Osteoblast (primary cell): ENCODE measurements around the gene ALDH3B2. TPM values are rescaled to one million over a fixed set of nuclear protein-coding genes. Genes with fewer than 3 reads are reported as not detected.
A peak's percentile ranks its signal among the peaks of the same experiment; 100 is the strongest.
"Not testable (repeated sequence)": the region's sequence is repeated elsewhere in the genome, so short reads cannot be mapped to it uniquely, and the experiment has no call there.

Source experiments
- DNase-seq: peaks from one replicate; pipeline ENCODE4 v3.0.0; 2011; ENCODE audit warnings: low spot score, mixed read lengths; ENCODE audit not compliant: insufficient read length; ENCODE audit errors: missing footprints
- H2AFZ ChIP-seq: 2 replicates; pipeline ENCODE4 v1.6.0; 2011; ENCODE audit warnings: mild to moderate bottlenecking, low read length
- H3K27ac ChIP-seq: 2 replicates; pipeline ENCODE4 v1.5.1; 2011; ENCODE audit warnings: mild to moderate bottlenecking, low read depth, low read length, moderate library complexity
- H3K27me3 ChIP-seq: 2 replicates; pipeline ENCODE4 v1.6.0; 2012; ENCODE audit warnings: mild to moderate bottlenecking, control low read depth, inconsistent platforms, low read length, moderate library complexity; ENCODE audit not compliant: insufficient read depth
- H3K36me3 ChIP-seq: 2 replicates; pipeline ENCODE4 v1.5.1; 2011; ENCODE audit warnings: mild to moderate bottlenecking, low read length, control low read depth, moderate library complexity; ENCODE audit not compliant: insufficient read depth
- H3K4me1 ChIP-seq: 2 replicates; pipeline ENCODE4 v1.5.1; 2011; ENCODE audit warnings: mild to moderate bottlenecking, low read length, control low read depth, moderate library complexity; ENCODE audit not compliant: insufficient read depth
- H3K4me2 ChIP-seq: 2 replicates; pipeline ENCODE4 v1.6.0; 2011; ENCODE audit warnings: mild to moderate bottlenecking, low read length; ENCODE audit not compliant: insufficient read depth
- H3K4me3 ChIP-seq: fragments of 200-600 bp; sonication (generic); 3 replicates; pipeline ENCODE4 v1.5.1; 2012; ENCODE audit warnings: mild to moderate bottlenecking, low read length, inconsistent platforms; ENCODE audit not compliant: insufficient read depth
- H3K79me2 ChIP-seq: 2 replicates; pipeline ENCODE4 v1.6.0; 2012; ENCODE audit warnings: mild to moderate bottlenecking, low read length, control low read depth, inconsistent platforms; ENCODE audit not compliant: insufficient read depth
- H3K9me3 ChIP-seq: 2 replicates; pipeline ENCODE4 v1.5.1; 2011; ENCODE audit warnings: low read depth, low read length, control low read depth
- H4K20me1 ChIP-seq: 2 replicates; pipeline ENCODE4 v1.6.0; 2012; ENCODE audit warnings: mild to moderate bottlenecking, low read length, control low read depth; ENCODE audit not compliant: insufficient read depth
- total RNA-seq: library from RNA; depleted of rRNA; stranded (reverse); fragments of >200 nt; gene quantifications from 2 replicates; pipeline ENCODE4 v1.2.3, GENCODE V29; 2012
- TF ChIP-seq, protein P1 (sequence below): IDR thresholded peaks from 2 replicates; pipeline ENCODE4 v1.5.1; 2011; ENCODE audit warnings: mild to moderate bottlenecking, low read depth, low read length, moderate library complexity; ENCODE audit errors: extremely low read depth

The ALDH3B2 gene
- total RNA-seq, 1 donor: not detected

DNA sequence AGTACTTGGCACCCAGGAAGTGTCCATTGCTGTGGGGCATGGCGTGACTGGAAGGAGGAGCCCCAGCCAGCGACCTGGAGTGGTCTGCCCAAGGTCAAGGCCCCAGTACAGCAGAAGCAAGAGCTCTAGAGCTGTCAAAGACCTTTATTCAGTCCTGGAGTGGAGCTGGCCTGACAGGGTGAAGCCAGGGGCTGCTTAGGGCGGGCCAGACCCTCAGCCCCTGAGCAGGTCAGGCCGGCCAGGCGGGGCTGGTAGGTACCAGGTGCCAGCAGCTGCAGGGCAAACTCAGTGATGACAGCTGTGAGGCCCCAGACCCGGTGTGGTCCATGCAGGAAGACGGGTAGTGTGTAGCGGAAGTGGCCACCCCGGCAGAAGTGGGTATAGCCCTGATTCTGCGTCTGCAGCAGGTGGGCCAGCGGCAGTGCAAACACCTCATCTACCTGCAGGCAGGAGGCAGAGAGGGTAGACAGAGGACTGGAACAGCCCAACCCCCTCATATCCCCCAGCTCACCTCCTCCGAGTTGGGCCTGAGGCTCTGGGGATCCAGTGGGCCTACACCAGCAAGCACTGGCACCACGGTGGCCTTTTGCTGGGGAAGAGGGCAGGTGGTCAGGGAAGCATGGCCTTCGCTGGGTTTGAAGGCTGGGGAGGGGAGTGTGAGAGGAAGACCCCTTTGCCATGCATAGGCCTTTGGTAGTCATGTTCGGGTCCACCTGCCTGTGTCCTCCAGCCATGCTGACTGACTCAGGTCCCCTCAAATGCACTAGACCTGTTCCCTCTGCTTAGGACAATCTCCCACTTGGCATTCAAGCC, 46.4 kb downstream of the ALDH3B2 start:
- Histone ChIP-seq H3K27me3 (no peaks in the 10 kb centered on the region), H2AFZ (no peak overlapping the region), H3K4me1 (peaks cover 5% of the 10 kb centered on the region), H4K20me1 (no peaks in the 10 kb centered on the region), H3K9me3 (no peaks in the 10 kb centered on the region), H3K36me3 (no peaks in the 10 kb centered on the region), H3K27ac (no peak overlapping the region), H3K79me2 (no peaks in the 10 kb centered on the region), H3K4me3 (no peak overlapping the region), H3K4me2 (no peak overlapping the region)
- TF ChIP-seq, protein P1, sequence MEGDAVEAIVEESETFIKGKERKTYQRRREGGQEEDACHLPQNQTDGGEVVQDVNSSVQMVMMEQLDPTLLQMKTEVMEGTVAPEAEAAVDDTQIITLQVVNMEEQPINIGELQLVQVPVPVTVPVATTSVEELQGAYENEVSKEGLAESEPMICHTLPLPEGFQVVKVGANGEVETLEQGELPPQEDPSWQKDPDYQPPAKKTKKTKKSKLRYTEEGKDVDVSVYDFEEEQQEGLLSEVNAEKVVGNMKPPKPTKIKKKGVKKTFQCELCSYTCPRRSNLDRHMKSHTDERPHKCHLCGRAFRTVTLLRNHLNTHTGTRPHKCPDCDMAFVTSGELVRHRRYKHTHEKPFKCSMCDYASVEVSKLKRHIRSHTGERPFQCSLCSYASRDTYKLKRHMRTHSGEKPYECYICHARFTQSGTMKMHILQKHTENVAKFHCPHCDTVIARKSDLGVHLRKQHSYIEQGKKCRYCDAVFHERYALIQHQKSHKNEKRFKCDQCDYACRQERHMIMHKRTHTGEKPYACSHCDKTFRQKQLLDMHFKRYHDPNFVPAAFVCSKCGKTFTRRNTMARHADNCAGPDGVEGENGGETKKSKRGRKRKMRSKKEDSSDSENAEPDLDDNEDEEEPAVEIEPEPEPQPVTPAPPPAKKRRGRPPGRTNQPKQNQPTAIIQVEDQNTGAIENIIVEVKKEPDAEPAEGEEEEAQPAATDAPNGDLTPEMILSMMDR: no peak
- peak; percentile 48 for DNase-seq

DNA sequence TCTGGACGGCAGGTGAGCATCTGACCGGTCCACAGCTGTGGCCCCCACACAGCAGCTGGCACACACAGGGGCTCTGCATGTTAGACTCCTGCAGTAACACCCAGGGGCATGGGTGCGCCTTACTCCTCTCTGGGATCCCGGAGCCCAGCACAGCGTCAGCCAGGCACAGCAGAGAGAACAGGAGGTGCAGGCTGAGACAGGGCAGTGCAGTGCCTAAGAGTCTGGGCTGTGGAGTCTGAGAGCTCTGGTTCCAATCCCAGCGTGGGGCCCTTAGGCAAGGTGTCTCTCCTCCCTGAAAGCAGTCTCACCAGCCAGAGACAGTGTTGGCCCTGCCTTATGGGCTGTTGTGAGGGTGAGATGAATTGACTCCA, 47.0 kb downstream of the ALDH3B2 start:
- Histone ChIP-seq H2AFZ (no peak overlapping the region), H3K9me3 (no peaks in the 10 kb centered on the region), H3K27ac (no peak overlapping the region), H3K79me2 (no peaks in the 10 kb centered on the region), H3K4me2 (no peak overlapping the region), H4K20me1 (no peaks in the 10 kb centered on the region), H3K4me1 (peaks cover 5% of the 10 kb centered on the region), H3K4me3 (no peak overlapping the region), H3K27me3 (no peaks in the 10 kb centered on the region), H3K36me3 (no peaks in the 10 kb centered on the region)
- TF ChIP-seq, protein P1: no peak
- peak; percentile 27 for DNase-seq

- H3K79me2 ChIP-seq: no peaks in the 10 kb centered on the region
- H3K4me3 ChIP-seq: no peak overlapping the region
- H3K36me3 ChIP-seq: no peaks in the 10 kb centered on the region
- no peak overlapping the region for H3K27ac ChIP-seq
- peak; percentile 73 for DNase-seq
- no peak overlapping the region for H3K4me2 ChIP-seq
- no peak overlapping the region for H2AFZ ChIP-seq
- TF ChIP-seq, protein P1: no peak
- H3K27me3 ChIP-seq: no peaks in the 10 kb centered on the region
- H3K9me3 ChIP-seq: no peaks in the 10 kb centered on the region
- H4K20me1 ChIP-seq: no peaks in the 10 kb centered on the region
- H3K4me1 ChIP-seq: peaks cover 5% of the 10 kb centered on the region
These were observed 47.5 kb downstream of the ALDH3B2 start for GRCh38 chr11:67626970-67627369.

- H3K4me2 ChIP-seq, H3K4me1 ChIP-seq, H3K9me3 ChIP-seq, H3K27ac ChIP-seq, H3K79me2 ChIP-seq, H2AFZ ChIP-seq, H3K4me3 ChIP-seq, H3K27me3 ChIP-seq, H4K20me1 ChIP-seq, H3K36me3 ChIP-seq, DNase-seq: not testable (repeated sequence)
These were observed 48.1 kb downstream of the ALDH3B2 start for GRCh38 chr11:67626131-67626833.

DNA sequence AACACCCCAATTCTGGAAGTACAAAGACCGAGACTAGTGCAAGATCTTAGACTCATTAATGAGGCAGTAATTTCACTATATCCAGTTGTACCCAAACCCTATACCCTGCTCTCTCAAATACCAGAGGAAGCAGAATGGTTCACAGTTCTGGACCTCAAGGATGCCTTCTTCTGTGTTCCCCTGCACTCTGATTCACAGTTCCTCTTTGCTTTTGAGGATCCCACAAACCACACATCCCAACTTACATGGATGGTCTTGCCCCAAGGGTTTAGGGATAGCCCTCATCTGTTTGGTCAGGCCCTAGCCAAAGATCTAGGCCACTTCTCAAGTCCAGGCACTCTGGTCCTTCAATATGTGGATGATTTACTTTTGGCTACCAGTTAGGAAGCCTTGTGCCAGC, 50.6 kb downstream of the ALDH3B2 start:
- H3K4me3 ChIP-seq, H2AFZ ChIP-seq, H3K9me3 ChIP-seq, H3K27ac ChIP-seq, H3K36me3 ChIP-seq, H3K4me1 ChIP-seq, DNase-seq, H3K79me2 ChIP-seq, H4K20me1 ChIP-seq, H3K27me3 ChIP-seq, H3K4me2 ChIP-seq: not testable (repeated sequence)

DNA sequence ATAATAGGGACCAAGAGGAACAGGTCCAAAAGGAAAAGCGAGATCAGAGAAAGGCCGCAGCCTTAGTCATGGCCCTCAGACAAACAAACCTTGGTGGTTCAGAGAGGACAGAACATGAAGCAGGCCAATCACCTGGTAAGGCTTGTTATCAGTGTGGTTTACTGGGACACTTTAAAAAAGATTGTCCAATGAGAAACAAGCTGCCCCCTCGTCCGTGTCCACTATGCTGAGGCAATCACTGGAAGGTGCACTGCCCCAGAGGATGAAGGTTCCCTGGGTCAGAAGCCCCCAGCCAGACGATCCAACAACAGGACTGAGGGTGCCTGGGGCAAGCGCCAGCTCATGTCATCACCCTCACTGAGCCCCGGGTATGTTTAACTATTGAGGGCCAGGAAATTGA, 51.5 kb downstream of the ALDH3B2 start:
- H3K4me3 ChIP-seq, H3K36me3 ChIP-seq, H3K4me2 ChIP-seq, H3K9me3 ChIP-seq, H4K20me1 ChIP-seq, H3K27me3 ChIP-seq, H2AFZ ChIP-seq, H3K27ac ChIP-seq, H3K4me1 ChIP-seq, DNase-seq, H3K79me2 ChIP-seq: not testable (repeated sequence)
